HK-2 (cell line): ENCODE measurements around the gene ECE1.

Experiments
- DNase-seq: peaks from one replicate; pipeline ENCODE4 v3.0.0-alpha.2; 2018; ENCODE audit not compliant: unreplicated experiment

Gene ECE1

DNA sequence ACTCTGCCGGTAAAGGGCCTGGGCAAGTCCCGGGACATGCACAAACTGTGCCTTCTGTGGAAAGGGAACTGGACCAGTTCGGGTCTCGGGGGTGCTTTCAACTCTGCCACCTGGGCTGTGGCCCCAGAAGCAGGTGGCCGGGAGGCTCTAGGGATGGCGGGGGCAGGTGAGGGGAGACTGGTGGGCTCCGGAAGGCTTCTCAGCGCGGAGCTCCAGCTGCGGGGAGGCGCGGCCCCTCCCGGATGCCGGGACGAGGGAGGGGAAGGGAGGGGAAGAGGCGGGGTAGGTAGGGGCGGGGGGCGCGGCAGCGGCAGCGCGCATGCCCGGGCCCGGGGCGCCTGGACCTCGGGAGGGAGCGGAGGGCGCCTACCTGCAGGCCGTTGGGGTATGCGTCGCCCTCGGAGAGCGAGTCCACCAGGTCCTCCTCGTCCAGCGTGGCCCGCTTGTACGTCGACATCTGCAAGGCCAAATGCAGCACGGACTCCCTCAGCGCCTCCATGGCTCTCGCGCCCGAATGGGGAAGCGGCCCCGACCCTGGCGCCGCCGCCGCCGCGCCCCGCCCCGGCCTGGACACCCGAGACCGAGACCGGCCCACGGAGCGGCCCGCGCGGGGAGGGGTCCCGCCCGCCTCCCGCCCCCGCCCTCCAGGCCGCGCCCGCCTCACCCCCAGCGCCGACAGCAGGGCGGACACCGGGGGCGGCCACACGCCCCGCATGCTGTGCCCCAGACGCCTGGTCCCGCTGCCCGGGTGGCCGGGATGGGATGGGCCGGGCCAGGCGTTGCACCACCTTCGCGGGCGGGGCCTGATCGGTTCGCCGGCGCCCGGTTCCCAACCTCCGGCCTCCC lies at the start of gene ECE1:
Gene ECE1, minus strand, starts transcription at position 764 of the 846 bp plus-strand sequence. Its CDS starts 49 bp downstream, at position 715.
- no peak for DNase-seq

- no peak for DNase-seq
Observed at GRCh38 chr1:21339356-21340229, 49.3 kb upstream of the ECE1 start.

DNA sequence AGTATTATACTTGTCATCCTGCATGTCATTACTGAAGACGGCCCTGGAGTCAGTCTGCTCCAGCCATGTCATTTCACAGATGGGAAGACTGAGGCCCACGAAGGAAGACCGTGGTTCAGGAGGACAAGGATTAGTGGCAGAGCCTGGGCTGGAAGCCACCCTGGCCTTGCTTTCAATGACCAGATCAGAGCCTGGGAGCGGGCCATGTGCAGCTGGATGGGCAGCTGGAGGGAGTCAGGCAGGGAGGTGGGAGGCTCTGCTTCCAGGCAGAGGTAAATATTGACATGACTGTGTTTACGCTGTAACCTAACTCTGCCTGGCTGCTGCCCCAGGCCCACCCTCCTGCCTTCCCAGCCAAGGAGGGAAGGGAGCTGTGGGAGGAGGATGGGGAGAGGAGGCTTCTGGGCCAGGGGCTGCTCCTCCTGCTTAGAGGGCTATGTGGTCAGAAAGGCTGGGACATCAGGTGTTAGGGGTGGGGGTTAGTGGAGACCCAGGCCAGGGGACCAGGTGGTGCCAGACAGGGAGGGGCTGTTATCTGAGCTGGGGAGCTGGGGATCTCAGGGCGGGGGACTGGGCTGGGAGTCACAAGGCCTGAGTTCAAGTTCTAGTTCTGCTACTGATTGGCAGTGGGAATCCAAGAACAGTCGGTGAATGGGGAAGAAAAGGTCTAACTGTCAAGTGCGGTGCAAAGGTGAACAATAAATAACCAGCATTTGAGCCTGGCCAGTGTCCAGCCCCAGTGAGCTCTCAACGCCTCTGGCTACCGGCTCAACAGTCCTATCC lies 48.5 kb upstream of the ECE1 start:
- no peak for DNase-seq

DNA sequence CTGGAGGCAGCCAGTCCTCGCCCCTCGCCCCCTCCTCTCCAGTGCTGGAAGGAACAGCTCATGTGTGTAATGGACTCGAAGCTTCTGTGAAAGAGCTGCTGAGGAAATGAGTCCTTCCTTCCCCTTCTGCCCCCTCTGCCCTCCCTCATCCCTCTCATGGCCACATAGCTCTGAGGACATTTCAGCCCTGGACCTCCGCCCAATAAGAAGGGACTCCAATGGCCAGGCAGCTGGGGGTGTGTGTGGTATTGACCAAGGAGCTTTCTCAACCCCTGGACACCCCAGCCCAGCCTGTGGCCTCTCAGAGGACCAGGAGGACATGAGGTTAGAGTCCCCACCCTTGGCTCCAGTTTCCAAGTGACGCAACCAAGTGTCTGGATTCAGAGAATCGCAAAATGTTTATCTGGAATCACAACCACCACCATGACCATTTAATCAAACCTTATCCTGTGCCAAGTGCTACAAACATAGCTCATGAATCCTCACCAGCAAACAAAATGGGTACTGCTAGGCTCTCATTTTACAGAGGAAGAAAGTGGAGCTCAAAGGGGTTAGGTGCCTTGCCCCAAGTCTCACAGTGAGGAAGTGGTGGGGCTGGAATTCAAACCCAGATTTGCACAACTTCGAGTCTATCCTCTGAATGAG lies 47.8 kb upstream of the ECE1 start:
- DNase-seq, result no peak

- DNase-seq, result no peak
Observed at GRCh38 chr1:21337454-21337927, 47.2 kb upstream of the ECE1 start.

GRCh38 chr1:21337010-21337437 lies 46.8 kb upstream of the ECE1 start:
- no peak for DNase-seq

- peak; percentile 50 for DNase-seq
Observed at GRCh38 chr1:21335750-21336224, 45.5 kb upstream of the ECE1 start.

DNA sequence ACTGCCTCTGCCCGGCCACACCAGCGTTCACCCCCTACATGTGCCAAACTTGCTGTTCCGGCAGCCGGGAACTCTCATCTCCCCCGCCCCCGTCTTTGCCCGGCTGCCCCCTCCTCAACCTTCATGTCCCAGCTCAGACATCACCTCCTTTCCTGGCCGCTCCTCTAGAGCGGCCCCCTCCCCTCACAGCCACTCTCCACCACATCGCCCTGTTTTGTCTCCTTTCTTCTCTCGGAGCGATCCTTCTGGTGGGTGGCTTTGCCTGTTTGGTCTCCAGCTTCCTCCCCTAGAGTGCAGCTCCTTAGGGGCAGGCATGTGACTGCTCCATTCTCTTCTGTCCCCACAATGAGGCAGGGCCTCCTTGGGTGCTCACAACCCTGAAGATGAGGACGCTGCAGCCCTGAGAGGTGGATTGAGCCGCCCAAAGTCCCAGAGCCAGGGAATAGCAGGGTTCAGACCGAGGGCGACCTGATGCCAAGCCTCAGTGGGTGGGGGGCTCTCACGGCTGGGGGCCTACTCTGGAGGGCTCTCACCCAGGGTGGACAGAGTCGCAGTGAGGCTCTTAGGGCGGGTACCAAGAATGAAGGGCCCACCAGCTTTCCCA lies 44.9 kb upstream of the ECE1 start:
- no peak for DNase-seq

DNA sequence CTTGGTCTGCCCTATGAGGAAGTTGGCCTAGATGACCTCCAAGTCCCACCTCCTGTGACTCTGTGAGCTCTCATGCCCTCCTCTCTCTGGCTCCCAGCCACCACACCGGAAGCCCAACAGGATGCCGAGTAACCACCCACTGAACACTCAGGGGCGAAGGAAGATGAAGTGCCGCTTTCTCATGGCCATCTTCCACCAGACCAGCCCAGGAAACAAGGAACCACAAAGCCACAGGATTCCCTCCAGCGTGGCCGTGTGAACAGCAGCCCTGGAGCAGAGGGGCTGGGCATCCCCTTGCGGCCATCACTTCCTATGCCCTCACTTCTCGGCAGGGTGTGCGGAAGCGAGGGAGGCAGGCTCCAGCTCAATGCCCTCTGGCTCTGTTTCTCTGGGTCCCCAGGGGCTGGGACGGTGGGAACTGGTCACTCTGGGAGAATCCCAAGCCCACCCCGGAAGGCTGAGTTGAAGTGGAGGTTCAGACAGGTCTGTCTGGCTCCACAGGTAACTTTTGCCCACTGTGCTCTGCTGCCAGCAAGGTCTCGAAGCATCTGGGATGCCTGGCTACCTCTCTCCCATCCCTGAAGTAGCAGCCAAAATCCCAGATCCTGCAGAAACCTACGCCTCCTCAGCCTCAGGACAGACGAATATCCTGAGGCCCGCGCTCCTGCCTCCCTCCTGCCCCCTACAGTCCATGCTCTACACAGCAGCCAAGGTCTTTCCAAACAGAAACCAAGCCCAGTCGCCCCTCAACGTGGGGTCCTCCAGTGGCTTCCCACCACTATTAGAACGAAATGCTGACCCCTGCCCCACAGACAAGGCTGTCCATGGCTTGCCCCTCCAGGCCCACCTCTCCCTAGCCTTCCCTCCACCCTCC lies 44.2 kb upstream of the ECE1 start:
- peak; percentile 91 for DNase-seq

GRCh38 chr1:21333824-21334213 lies 43.6 kb upstream of the ECE1 start:
- no peak for DNase-seq

GRCh38 chr1:21332554-21333311 lies 42.5 kb upstream of the ECE1 start:
- no peak for DNase-seq

GRCh38 chr1:21331752-21332478 lies 41.7 kb upstream of the ECE1 start:
- no peak for DNase-seq

- no peak for DNase-seq
Observed at GRCh38 chr1:21330544-21330943, 40.3 kb upstream of the ECE1 start.

- no peak for DNase-seq
Observed at GRCh38 chr1:21329209-21329844, 39.1 kb upstream of the ECE1 start.

DNA sequence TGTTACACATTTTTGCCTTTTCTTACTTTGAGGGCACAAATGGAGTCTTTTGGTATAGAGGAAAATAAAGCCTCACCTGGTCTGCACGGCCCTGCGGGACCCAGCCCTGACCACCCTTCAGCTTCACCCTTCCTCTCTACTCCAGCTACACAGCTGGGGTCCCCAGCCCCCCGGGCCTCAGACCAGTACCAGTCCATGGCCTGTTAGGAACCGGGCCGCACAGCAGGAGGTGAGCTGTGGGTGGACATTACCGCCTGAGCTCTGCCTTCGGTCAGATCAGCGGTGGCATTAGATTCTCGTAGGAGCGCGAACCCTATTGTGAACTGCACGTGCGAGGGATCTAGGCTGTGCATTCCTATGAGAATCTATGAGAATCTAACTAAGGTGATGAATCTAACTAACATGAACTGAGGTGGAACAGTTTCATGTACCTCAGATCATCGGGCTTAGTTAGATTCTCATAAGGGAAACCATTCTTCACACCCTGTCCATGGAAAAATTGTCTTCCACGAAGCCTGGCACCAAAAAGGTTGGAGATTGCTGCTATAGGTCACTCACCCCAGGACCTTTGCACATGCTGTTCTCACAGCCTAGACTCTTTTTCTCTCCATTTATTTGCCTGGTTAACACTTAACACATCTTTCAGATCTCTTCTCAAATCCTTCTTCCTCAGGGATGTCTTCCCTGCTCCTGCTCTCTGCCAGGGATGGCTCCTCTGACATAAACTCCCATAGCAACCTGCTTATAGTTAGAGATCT lies 37.5 kb upstream of the ECE1 start:
- no peak for DNase-seq

DNA sequence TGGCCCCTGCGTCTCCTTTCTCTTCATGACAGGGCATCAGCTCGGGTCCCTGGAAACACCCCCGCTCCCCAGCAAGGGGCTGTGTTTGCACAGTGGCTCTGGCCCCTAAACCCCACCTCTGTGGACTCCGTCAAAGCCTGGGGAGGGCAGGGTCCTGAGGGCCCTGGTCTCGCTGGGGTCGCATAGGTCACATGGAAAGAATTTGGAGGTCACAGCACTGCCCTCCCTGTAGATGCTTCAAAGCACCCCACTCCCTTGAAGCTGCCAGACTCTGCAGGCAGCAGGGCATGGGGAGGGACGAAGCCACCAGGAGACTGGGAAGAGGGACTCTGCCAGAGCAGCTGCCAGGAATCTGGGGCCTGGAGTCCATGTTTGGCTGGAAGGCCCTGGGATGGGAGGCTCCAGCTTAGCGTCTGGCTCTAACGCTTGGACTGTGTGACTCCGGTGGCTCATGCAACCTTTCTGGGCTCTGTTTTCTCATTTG lies 36.6 kb upstream of the ECE1 start:
- no peak for DNase-seq
